ENCODE data around the gene ITGB1BP1. TPM values are rescaled to one million over a fixed set of nuclear protein-coding genes. Genes with fewer than 3 reads are reported as not detected.

The ITGB1BP1 gene
- total RNA-seq, 2 donors from 2014 or later: 26.9 to 36.8 TPM

DNA sequence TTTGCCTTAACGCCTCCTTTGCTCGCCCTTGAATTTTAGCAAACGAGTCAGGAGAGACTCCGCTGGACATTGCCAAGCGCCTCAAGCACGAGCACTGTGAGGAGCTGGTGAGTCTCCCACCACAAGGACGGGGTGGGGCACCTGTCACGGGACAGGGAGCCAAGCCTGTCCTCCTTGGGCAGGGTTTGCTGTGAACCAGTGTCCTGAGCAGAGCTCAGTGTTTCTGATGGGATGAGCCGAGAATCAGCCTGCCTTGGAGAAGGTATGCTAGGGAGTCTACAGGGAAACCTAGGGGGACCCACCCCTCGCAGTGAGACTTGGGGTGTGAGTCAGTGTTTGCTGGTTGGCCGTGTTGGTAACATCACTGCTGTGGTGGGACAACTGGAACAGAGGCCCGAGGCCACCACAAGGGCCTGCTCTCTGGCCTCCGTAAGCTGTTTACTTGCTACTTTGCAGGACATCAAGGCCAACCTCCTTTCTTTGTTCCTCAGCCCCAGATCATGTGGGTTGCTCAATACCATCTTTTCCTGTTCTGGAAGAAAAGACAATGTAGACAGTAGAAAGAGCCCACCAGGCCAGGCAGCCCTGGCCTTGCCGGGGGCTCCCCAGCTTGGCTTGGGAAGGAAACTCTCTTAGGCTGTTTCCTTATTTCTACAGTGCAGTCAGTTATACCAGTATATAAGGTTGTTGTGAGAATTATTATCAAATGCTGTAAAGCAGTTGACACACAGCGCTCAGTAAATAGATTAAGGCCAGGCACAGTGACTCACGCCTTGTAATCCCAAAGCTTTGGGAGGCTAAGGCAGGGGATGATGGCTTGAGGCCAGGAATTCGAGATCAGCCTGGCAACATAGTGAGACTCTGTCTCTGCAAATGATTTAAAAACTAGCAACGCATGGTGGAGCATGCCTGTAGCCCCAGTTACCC, 42.4 kb downstream of the ITGB1BP1 start:
- 82% methylated on average over 18 of the region's 18 CpGs for WGBS
- no peak for DNase-seq (ENCODE audit: low spot score)
- no peak overlapping the region for H3K4me3 ChIP-seq
- H3K27me3 ChIP-seq (replicated peaks; ENCODE audit: insufficient read depth): no peaks in the 10 kb centered on the region
- TF ChIP-seq, protein P1, sequence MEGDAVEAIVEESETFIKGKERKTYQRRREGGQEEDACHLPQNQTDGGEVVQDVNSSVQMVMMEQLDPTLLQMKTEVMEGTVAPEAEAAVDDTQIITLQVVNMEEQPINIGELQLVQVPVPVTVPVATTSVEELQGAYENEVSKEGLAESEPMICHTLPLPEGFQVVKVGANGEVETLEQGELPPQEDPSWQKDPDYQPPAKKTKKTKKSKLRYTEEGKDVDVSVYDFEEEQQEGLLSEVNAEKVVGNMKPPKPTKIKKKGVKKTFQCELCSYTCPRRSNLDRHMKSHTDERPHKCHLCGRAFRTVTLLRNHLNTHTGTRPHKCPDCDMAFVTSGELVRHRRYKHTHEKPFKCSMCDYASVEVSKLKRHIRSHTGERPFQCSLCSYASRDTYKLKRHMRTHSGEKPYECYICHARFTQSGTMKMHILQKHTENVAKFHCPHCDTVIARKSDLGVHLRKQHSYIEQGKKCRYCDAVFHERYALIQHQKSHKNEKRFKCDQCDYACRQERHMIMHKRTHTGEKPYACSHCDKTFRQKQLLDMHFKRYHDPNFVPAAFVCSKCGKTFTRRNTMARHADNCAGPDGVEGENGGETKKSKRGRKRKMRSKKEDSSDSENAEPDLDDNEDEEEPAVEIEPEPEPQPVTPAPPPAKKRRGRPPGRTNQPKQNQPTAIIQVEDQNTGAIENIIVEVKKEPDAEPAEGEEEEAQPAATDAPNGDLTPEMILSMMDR (IDR thresholded peaks at IDR 0.05): no peak
- TF ChIP-seq POLR2A (IDR thresholded peaks at IDR 0.05): no peak
- no peak for TF ChIP-seq POLR2AphosphoS5 (IDR thresholded peaks at IDR 0.05)
- H3K27ac ChIP-seq: no peak overlapping the region
- H3K4me1 ChIP-seq (replicated peaks): no peaks in the 10 kb centered on the region
- intact Hi-C loops (cut with DNase I): no loop called here
- H3K9me3 ChIP-seq: no peaks in the 10 kb centered on the region
- no peaks in the 10 kb centered on the region for H3K36me3 ChIP-seq

DNA sequence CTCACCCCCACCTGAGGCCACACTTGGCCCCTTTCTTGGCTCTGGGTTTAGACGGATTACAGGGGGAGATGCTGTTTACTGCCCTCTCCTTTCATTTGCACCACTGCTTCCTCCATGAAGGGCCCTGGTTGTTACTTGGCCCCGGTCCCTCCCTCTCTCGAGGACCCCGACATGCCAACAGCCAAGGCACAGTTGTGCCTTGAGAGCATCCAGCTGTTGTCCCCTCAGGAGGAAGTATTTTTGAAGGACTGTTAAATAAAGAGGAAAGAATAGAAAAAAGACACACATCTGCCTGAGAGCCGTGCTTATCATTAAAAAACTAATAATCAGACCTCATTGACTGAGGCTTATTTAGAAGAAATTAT, 44.0 kb downstream of the ITGB1BP1 start:
- WGBS: 87% methylated on average over 5 of the region's 5 CpGs
- no peak for DNase-seq (ENCODE audit: low spot score)
- H3K27me3 ChIP-seq (replicated peaks; ENCODE audit: insufficient read depth): no peaks in the 10 kb centered on the region
- intact Hi-C loops (cut with DNase I): no loop called here
- no peaks in the 10 kb centered on the region for H3K4me1 ChIP-seq (replicated peaks)
- no peaks in the 10 kb centered on the region for H3K9me3 ChIP-seq
- H3K27ac ChIP-seq: no peak overlapping the region
- H3K4me3 ChIP-seq: no peak overlapping the region
- TF ChIP-seq POLR2AphosphoS5 (IDR thresholded peaks at IDR 0.05): no peak
- TF ChIP-seq, protein P1 (IDR thresholded peaks at IDR 0.05): no peak
- TF ChIP-seq POLR2A (IDR thresholded peaks at IDR 0.05): no peak
- no peaks in the 10 kb centered on the region for H3K36me3 ChIP-seq

- Histone ChIP-seq H3K4me1 (replicated peaks) (no peaks in the 10 kb centered on the region), H3K4me3 (no peak overlapping the region), H3K9me3 (no peaks in the 10 kb centered on the region), H3K27ac (peak overlapping the region in 1 of 2 donors; percentile 33), H3K36me3 (no peaks in the 10 kb centered on the region), H3K27me3 (replicated peaks; ENCODE audit: insufficient read depth) (no peaks in the 10 kb centered on the region)
- TF ChIP-seq, protein P1 (IDR thresholded peaks at IDR 0.05): no peak
- TF ChIP-seq POLR2AphosphoS5 (IDR thresholded peaks at IDR 0.05) (no peak), POLR2A (IDR thresholded peaks at IDR 0.05) (no peak)
- WGBS: 80% methylated on average over 30 of the region's 30 CpGs
- no peak for DNase-seq (ENCODE audit: low spot score)
- intact Hi-C loops (cut with DNase I): no loop called here
Observed at GRCh38 chr2:9378433-9379390, 44.6 kb downstream of the ITGB1BP1 start.

DNA sequence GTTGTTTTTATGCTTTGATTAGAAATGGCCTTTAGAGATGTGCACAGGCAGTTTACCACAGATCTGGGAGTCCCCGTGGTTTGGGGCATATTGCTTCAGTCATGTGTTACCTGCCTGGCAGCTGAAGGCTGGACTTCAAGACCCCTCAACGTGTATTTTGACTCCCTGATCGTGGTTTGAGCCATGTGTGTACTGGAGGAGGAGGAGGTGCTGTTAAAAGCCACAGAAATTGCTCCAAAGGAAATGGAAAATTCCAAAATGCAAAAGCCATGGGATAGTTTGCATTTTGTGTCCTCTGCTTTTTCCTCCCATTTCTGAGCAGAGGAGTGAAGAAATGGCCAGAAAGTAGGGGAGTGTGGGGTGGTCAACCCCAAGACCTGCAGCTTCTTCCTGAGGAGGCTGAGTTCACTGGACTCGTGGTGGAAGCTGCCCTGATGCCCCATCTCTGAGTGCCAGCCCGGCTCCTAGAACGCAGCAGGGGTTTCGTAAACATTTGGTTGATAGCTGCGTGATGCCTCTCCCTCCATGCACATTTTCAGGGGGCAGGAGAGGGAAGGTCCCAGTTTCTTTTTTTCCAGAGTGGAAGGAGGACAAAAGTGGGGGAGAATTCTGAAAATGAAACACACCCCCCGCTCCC, 45.7 kb downstream of the ITGB1BP1 start:
- 78% methylated on average over 9 of the region's 9 CpGs for WGBS
- Histone ChIP-seq H3K27me3 (replicated peaks; ENCODE audit: insufficient read depth) (no peaks in the 10 kb centered on the region), H3K4me3 (no peak overlapping the region), H3K27ac (no peak overlapping the region), H3K36me3 (no peaks in the 10 kb centered on the region), H3K9me3 (no peaks in the 10 kb centered on the region), H3K4me1 (replicated peaks) (no peaks in the 10 kb centered on the region)
- DNase-seq (ENCODE audit: low spot score): no peak
- intact Hi-C loops (cut with DNase I): no loop called here
- TF ChIP-seq POLR2A (IDR thresholded peaks at IDR 0.05): no peak

All from prostate gland (tissue), 2 donors.